Measurements from ENCODE around the gene ADGRL2.
"Not testable (repeated sequence)": the region's sequence is repeated elsewhere in the genome, so short reads cannot be mapped to it uniquely, and the experiment has no call there.

The ADGRL2 gene

GRCh38 chr1:81850495-81850894 is 49.8 kb downstream of the ADGRL2 start:
- DNase-seq, result no peak

GRCh38 chr1:81851217-81851616 is 50.5 kb downstream of the ADGRL2 start:
- no peak for DNase-seq

GRCh38 chr1:81852961-81853360 is 52.2 kb downstream of the ADGRL2 start:
- no peak for DNase-seq

GRCh38 chr1:81867235-81867634 is 66.5 kb downstream of the ADGRL2 start:
- DNase-seq, result no peak

- DNase-seq, result no peak
These were observed 68.6 kb downstream of the ADGRL2 start for GRCh38 chr1:81869307-81869706.

GRCh38 chr1:81871091-81871490 is 70.4 kb downstream of the ADGRL2 start:
- DNase-seq, result not testable (repeated sequence)

GRCh38 chr1:81873946-81874345 is 73.2 kb downstream of the ADGRL2 start:
- no peak for DNase-seq

- no peak for DNase-seq
These were observed 73.7 kb downstream of the ADGRL2 start for GRCh38 chr1:81874461-81874860.

GRCh38 chr1:81874940-81875339 is 74.2 kb downstream of the ADGRL2 start:
- no peak for DNase-seq

- no peak for DNase-seq
These were observed 76.4 kb downstream of the ADGRL2 start for GRCh38 chr1:81876901-81877733.

- DNase-seq, result no peak
These were observed 77.2 kb downstream of the ADGRL2 start for GRCh38 chr1:81877940-81878339.

- no peak for DNase-seq
These were observed 77.8 kb downstream of the ADGRL2 start for GRCh38 chr1:81878538-81878937.

GRCh38 chr1:81880781-81881180 is 80.0 kb downstream of the ADGRL2 start:
- DNase-seq, result no peak

- DNase-seq, result no peak
These were observed 84.6 kb downstream of the ADGRL2 start for GRCh38 chr1:81885291-81885690.

- DNase-seq, result not testable (repeated sequence)
These were observed 85.6 kb downstream of the ADGRL2 start for GRCh38 chr1:81886292-81886691.

- DNase-seq, result no peak
These were observed 86.8 kb downstream of the ADGRL2 start for GRCh38 chr1:81887421-81888144.

GRCh38 chr1:81889166-81889565 is 88.4 kb downstream of the ADGRL2 start:
- DNase-seq, result no peak

GRCh38 chr1:81894867-81895266 is 94.1 kb downstream of the ADGRL2 start:
- no peak for DNase-seq

GRCh38 chr1:81899214-81899821 is 98.6 kb downstream of the ADGRL2 start:
- no peak for DNase-seq

- DNase-seq, result no peak
These were observed 106.8 kb downstream of the ADGRL2 start for GRCh38 chr1:81907575-81907974.

- DNase-seq, result no peak
These were observed 111.6 kb downstream of the ADGRL2 start for GRCh38 chr1:81912383-81912782.

GRCh38 chr1:81915937-81916336 is 115.2 kb downstream of the ADGRL2 start:
- no peak for DNase-seq

GRCh38 chr1:81920245-81920740 is 119.6 kb downstream of the ADGRL2 start:
- no peak for DNase-seq

- DNase-seq, result no peak
These were observed 120.2 kb downstream of the ADGRL2 start for GRCh38 chr1:81920886-81921285.

All from activated CD4-positive, alpha-beta T cell treated with anti-CD3 and anti-CD28 coated beads, Interleukin-2, amount 50 U/mL, for 4 hours (primary cell).